Measurements from ENCODE around the gene OPRL1.

- TF ChIP-seq POLR2A (IDR thresholded peaks at IDR 0.05): no peak
- TF ChIP-seq CTCF (IDR thresholded peaks at IDR 0.05): no peak
- TF ChIP-seq POLR2AphosphoS5 (IDR thresholded peaks at IDR 0.05): no peak
- no peak for TF ChIP-seq EP300 (IDR thresholded peaks at IDR 0.05; ENCODE audit: low read depth)
These were observed 20.1 kb downstream of the OPRL1 start for GRCh38 chr20:64099880-64100565.
